GM12875 (cell line): ENCODE results near the gene WIPF3.

Experiments used
- H3K4me3 ChIP-seq: one replicate; pipeline ENCODE4 v1.5.1; 2011; ENCODE audit warnings: low read depth, low read length, control low read depth
- TF ChIP-seq, protein P1 (sequence below): IDR thresholded peaks from 2 replicates; pipeline ENCODE4 v1.5.1; 2011; ENCODE audit warnings: low read depth, mild to moderate bottlenecking, control low read depth, inconsistent platforms, low read length, moderate library complexity, borderline replicate concordance; ENCODE audit not compliant: insufficient read depth

Gene WIPF3

GRCh38 chr7:29797112-29797944, 9.0 kb upstream of the WIPF3 start:
- H3K4me3 ChIP-seq = no peak overlapping the region
- TF ChIP-seq, protein P1, sequence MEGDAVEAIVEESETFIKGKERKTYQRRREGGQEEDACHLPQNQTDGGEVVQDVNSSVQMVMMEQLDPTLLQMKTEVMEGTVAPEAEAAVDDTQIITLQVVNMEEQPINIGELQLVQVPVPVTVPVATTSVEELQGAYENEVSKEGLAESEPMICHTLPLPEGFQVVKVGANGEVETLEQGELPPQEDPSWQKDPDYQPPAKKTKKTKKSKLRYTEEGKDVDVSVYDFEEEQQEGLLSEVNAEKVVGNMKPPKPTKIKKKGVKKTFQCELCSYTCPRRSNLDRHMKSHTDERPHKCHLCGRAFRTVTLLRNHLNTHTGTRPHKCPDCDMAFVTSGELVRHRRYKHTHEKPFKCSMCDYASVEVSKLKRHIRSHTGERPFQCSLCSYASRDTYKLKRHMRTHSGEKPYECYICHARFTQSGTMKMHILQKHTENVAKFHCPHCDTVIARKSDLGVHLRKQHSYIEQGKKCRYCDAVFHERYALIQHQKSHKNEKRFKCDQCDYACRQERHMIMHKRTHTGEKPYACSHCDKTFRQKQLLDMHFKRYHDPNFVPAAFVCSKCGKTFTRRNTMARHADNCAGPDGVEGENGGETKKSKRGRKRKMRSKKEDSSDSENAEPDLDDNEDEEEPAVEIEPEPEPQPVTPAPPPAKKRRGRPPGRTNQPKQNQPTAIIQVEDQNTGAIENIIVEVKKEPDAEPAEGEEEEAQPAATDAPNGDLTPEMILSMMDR = no peak

DNA sequence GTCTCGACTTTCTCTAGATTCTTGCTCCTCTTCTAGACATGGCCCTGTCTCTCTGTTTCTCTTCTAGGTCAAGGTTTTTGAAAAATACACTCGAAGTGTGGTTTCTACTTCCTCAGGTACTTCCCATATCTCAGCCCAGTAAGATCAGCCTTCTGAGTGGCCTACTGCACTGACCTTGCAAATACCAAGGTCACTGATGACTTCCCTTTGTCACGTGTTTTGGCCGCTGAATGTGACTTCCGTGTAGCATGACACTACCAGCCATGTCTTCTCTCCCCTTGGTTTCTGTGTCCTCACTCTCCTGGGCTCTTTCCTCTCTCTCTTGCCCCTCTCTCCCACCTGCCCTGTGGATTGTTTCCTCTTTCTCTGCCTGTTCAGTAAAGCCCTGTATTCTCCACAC, 7.9 kb upstream of the WIPF3 start:
- H3K4me3 ChIP-seq = no peak overlapping the region
- TF ChIP-seq, protein P1 = no peak

DNA sequence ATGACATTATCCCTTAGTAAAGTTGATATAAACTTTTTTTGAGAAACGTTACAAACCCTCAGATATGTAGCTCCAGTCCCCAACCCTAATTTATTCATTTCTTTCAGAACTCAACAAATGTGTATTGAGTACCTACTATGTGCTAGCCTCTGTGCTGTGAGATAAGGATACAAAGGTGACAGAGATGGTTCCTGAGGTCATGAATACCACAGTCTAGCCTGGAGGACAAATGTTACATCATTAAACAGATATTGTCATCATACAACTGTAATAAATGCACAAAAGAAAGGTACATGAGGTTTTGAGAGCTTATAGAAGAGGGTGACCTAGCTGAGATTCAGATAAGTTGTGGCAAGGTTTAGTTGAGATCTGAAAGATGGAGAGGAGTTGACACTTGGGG, 4.4 kb upstream of the WIPF3 start:
- H3K4me3 ChIP-seq = no peak overlapping the region
- TF ChIP-seq, protein P1 = no peak

- TF ChIP-seq, protein P1 = no peak
- no peak overlapping the region for H3K4me3 ChIP-seq
Measured at GRCh38 chr7:29805031-29805430, 1.3 kb upstream of the WIPF3 start.

- no peak overlapping the region for H3K4me3 ChIP-seq
- TF ChIP-seq, protein P1 = no peak
Measured at GRCh38 chr7:29805886-29806207, 461 bp upstream of the WIPF3 start.

- TF ChIP-seq, protein P1 = no peak
- H3K4me3 ChIP-seq = no peak overlapping the region
Measured at GRCh38 chr7:29806995-29807841, 910 bp downstream of the WIPF3 start.
